ENCODE data around the gene NTMT2.

GRCh38 chr1:170200161-170200560 is 54.4 kb downstream of the NTMT2 start:
- TF ChIP-seq ATF6 (CRISPR knock-in tag; IDR thresholded peaks at IDR 0.05) (no peak), CEBPB (tag; IDR thresholded peaks at IDR 0.05) (no peak), NRF1 (conservative IDR thresholded peaks at IDR 0.05 in 1 of 2, IDR thresholded peaks at IDR 0.05 in 1 of 2) (no peak), ZNF217 (CRISPR knock-in tag; IDR thresholded peaks at IDR 0.05) (no peak), POLR2A (conservative IDR thresholded peaks at IDR 0.05) (no peak), ZNF184 (CRISPR knock-in tag; IDR thresholded peaks at IDR 0.05) (no peak)
